GM12892 (cell line): Measurements from ENCODE around the gene LTC4S.
A peak's percentile ranks its signal among the peaks of the same experiment; 100 is the strongest.

ENCODE experiments used
- DNase-seq: peaks from one replicate; pipeline ENCODE4 v3.0.0; 2011; ENCODE audit not compliant: insufficient read length
- FAIRE-seq: peaks from 2 replicates; lab custom pipeline; 2011; peaks lifted over from hg19 to GRCh38; lab: Jason Lieb, UNC
- POLR2A ChIP-seq: IDR thresholded peaks from 2 replicates; pipeline ENCODE4 v1.6.1; 2011; ENCODE audit warnings: low read depth, low read length, control low read depth
- POLR2AphosphoS5 ChIP-seq: IDR thresholded peaks from 2 replicates; pipeline ENCODE4 v1.6.1; 2011; ENCODE audit warnings: low read depth, low read length, control low read depth
- TAF1 ChIP-seq: IDR thresholded peaks from 2 replicates; pipeline ENCODE4 v1.6.1; 2011; ENCODE audit warnings: low read depth, mild to moderate bottlenecking, control low read depth, low read length, borderline replicate concordance

The LTC4S gene

GRCh38 chr5:179803651-179804554, 10.1 kb downstream of the LTC4S start:
- TF ChIP-seq POLR2A = no peak
- no peak for TF ChIP-seq POLR2AphosphoS5
- TF ChIP-seq TAF1 = no peak
- FAIRE-seq (no peak), DNase-seq (no peak)

DNA sequence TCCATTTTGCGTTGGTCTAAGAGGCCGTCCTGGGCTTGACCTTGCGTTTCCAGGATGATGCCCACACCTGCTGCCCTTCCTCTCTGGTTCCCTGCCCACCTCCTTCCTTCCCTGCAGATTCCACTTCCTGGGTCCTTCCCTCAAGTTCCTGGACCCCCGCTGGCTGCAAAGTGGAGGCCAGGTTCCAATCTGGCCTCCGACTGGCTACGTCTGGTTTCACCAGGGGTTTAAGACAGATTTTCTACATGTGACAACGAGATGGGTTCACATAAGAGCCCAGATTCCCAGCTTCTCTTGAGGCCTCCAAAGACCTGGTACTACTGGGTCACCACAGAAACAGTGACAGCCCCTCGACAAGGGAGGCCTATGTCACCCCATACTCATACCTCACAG, 10.8 kb downstream of the LTC4S start:
- TF ChIP-seq POLR2AphosphoS5 (no peak), TAF1 (no peak), POLR2A (no peak)
- FAIRE-seq = no peak

DNA sequence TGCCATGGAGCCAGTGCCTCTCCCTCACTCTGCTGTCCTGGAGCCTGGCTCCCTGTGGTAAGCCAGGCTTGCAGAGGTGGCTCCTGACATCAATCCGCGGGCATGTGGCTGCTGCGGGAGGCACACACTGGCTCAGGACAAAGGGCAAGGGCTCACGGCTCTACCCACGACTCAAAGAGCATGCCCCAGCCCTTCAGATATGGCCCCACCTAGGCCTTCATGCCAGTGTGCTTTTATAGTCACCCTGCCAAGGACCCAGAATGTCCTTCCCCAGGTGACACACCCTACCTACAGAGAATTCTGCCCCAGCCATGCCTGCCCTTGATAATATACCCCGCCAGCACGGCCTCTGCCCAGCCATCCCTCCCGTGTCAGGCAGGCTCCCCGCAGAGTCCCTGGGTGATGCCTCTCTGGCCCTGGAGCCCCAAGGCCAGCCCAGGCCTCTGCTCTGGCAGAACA, 11.3 kb downstream of the LTC4S start:
- TF ChIP-seq POLR2A (no peak), POLR2AphosphoS5 (no peak), TAF1 (no peak)
- peak; percentile 21 for FAIRE-seq
- DNase-seq = no peak

More for the DNA sequence above, 10.8 kb downstream of the LTC4S start:
- DNase-seq = no peak

GRCh38 chr5:179805529-179806249, 11.9 kb downstream of the LTC4S start:
- DNase-seq (peak; percentile 83), FAIRE-seq (peak; percentile 40)
- TF ChIP-seq TAF1 (no peak), POLR2A (peak; percentile 50; the same call in 1 of the 2 replicates)

GRCh38 chr5:179806250-179807048, 12.7 kb downstream of the LTC4S start, which contains the start of gene MGAT4B:
Gene MGAT4B (minus strand): TSS chr5:179806866. CDS start chr5:179806583, 283 bp downstream.
- no peak for FAIRE-seq

DNA sequence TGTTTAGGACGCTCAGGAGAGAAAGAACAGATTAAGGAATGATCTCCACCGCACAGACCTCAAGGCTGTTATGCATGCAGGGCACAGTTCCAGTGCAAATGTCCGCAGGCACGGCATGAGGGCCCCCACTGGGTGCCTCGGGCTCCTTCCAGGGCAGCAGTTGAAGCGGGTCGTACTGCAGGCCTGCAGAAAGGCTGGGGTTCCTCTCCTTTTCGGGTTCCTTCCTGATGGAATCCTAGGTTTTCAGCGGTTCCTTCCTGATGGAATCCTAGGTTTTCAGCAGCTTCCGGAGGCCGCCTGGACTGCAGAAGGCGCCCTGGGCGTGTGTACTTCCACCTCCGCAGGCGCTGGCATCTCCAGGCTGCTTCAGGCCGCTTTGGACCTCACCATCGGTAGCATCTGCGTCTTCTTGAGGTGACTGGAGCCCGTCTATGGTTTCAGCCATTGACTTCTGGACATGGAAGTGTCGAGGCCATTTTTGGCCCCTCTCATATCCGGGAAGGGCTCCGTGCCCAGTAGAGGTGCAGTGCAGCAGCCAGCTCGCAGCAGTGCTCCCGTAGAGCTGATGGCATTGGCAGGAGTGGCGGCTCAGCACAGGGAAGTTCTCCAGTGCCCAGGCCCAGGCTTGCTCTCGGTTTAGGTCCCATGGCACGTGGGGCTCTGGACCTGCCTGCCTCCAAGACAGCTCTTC, 18.5 kb downstream of the LTC4S start:
- DNase-seq = no peak
- FAIRE-seq = no peak
- no peak for TF ChIP-seq TAF1
- no peak for TF ChIP-seq POLR2A
- TF ChIP-seq POLR2AphosphoS5 = no peak

More at GRCh38 chr5:179806250-179807048, 12.7 kb downstream of the LTC4S start, which contains the start of gene MGAT4B:
- peak; percentile 91 for DNase-seq
- TF ChIP-seq TAF1 (peak; percentile 52), POLR2A (peak; percentile 67; the same call in 1 of the 2 replicates), POLR2AphosphoS5 (no peak)

- DNase-seq (no peak), FAIRE-seq (no peak)
- TF ChIP-seq POLR2A (no peak), TAF1 (no peak), POLR2AphosphoS5 (no peak)
Observed at GRCh38 chr5:179812997-179813607, 19.3 kb downstream of the LTC4S start.

DNA sequence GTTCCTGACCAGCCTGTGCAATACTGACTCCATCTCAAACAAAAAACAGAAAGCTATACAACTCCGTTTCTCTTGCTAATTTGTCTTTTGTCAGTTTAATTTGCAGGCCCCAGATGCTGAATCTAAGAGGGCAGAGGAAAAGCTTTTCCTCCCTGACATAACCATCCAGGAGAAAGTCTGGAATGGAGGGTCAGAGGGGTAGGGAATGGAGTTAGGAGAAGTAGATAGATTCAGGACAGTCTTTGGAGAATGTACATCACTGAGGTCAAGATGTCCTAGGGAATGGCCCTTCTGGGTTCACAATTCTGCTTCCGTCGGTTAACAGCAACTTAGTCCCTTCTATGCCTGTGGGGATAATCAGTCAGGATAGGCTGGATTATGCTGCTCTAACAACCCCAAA, 20.3 kb downstream of the LTC4S start:
- DNase-seq = no peak
- FAIRE-seq = no peak
- no peak for TF ChIP-seq TAF1
- TF ChIP-seq POLR2AphosphoS5 = no peak
- no peak for TF ChIP-seq POLR2A

- FAIRE-seq (no peak), DNase-seq (no peak)
- TF ChIP-seq TAF1 = no peak
- 0 out of 2 replicates have a peak, but pooled peaks have one; percentile 15 for TF ChIP-seq POLR2AphosphoS5
- TF ChIP-seq POLR2A = no peak
Observed at GRCh38 chr5:179815491-179816249, 21.9 kb downstream of the LTC4S start.
